CD4-positive, alpha-beta T cell treated with Interleukin-17A for 4 hours (primary cell): ENCODE measurements around the gene PTX4.

Experiments used
- DNase-seq: peaks from one replicate; pipeline ENCODE4 v3.0.0-alpha.2; 2020; ENCODE audit warnings: mixed read lengths

The PTX4 gene

GRCh38 chr16:1523581-1524245 is 35.0 kb upstream of the PTX4 start:
- DNase-seq, result no peak

DNA sequence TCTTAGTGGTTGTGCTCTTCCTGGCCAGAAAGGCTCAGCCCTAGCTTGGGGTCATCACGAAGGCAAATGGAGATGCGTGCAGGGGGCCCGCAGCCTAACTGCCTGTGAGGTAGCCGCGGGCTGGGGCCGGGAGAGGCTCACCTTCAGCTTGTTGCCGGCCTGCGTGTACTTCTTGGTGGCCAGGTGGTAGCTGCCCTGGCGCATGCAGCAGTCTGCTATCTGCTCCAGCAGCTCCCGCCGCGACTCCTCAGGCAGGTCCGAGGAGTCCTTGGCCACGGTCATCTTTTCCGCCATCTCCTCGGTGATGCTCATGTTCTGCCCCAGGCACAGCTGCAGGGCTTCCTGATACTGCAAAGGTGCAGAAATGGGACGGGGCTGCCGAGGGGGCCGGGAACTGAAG is 31.7 kb upstream of the PTX4 start:
- no peak for DNase-seq

GRCh38 chr16:1519831-1520230 is 31.1 kb upstream of the PTX4 start:
- no peak for DNase-seq

DNA sequence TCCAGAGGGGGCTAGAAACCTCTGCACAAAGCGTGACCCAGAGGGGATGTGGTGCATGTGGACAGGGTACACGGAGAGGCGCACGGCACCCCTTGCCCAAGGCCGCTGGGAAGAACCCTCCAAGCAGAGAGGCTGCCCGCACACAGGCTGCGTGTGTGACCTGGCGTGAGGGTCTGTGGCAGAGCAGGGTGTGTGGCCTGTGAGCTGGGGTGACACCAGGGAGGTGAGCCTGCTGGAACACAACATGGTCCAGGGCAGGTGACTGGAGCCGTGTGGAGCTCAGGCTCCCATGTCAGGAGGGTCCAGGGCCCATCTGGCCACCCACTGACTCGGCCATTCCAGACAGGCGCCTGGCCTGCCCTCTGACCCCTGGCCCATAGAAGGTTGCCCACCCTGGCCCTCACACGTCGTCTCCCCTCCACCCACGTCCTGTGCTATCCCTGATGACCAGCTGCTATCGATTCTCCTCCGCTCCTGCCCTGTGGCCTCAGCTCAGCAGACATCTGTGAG is 29.9 kb upstream of the PTX4 start:
- no peak for DNase-seq

DNA sequence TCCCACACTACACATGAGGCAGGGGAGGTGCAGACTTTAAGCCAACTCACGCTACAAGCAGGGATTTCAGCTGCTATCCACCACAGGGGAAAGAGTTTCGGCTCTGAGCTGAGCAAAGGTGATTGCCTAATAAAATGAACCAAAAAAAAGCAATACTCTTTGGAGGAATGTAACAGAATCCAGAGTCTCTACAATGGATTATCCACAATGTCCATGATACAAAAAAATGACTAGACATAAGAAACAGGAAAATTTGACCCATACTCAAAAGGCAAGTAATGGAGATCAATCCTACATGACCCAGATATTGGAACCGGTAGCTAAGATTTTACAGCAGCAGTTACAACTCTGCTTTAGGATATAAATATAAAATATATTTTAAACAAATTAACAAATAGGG is 25.8 kb upstream of the PTX4 start:
- no peak for DNase-seq

GRCh38 chr16:1512774-1513173 is 24.0 kb upstream of the PTX4 start:
- no peak for DNase-seq

GRCh38 chr16:1511662-1512569 is 23.2 kb upstream of the PTX4 start:
- DNase-seq, result no peak

DNA sequence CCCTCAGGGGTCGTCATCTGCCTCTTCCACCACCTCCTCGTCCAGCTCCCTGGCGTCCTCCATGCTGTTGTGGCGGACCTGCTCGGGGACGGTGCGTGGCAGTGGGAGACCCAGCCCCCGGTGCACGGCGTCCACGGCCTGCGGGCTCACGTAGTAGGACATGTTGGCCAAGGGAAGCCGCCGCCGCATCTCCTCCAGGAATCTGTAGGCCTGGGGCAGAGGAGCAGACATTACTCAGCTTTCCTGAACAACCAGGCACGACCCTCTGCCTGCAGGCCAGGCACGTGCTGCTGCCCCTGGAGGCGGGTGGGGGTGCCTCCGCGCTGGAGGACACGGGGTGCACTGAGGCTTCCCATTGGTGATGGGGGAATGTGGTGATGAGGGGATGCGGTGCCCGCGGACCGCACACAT is 22.2 kb upstream of the PTX4 start:
- DNase-seq, result no peak

DNA sequence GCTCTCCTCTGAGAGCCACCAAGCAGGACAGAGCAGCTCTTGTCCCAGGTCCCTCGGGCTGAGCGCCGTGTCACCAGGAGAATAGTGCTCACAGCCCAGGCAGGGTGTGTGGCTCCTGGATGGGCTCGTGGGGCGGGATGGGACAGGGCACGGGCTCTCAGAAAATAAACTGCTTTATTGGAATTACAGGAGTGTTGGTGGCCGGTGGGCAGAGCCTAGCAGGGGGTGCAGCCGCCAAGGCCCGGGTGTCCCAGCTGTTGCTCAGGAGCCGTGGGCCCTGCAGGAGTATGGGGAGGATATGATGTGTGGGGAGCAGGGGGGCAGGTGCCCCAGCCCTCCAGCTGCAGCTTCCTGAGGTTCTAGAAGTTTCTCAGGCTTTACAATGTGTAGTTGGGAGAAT is 21.5 kb upstream of the PTX4 start:
- DNase-seq, result no peak

DNA sequence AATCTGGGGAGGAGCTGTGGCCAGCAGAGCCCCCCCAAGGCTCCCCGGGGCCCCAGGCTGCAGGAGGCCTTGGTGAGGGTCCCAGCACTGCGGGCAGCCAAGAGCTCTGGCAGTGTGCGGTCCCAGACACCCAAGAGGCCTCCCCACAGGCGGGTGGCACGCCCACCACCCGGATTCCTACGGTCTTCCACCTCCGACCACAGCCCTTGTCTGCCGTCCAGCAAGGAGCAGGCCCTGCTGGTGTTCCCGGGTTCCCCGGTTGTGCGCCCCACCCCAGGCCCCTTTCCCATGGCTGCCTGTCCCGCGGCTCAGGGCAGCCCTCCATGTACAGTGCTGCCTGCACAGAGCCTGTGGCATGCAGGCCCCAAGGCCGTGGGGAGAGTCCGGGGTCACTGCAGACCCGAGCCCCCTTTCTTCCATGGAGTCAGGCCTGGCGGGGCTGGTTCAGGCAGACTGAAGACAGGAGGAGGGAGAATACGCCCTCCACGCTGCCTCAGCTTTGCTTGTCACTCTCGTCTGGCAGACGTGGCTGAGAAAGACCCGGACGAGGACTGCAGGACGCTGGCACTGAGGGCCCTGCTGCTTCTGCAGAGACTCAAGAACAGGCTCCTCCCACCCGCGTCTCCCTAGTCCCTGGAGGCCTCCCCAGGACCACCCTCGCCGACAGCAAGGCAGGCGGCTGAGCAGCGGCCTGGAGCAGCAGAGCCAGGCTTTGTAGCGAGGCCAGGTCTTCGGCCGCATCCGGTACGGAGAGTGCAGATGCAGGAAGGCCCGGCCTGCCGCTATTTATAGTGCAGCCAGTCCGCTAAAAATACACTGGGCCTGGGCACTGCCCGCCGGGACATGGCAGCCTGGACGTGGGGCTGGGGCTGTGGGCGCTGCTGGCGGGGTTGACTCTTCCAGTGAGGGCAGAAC is 20.8 kb upstream of the PTX4 start:
- no peak for DNase-seq

DNA sequence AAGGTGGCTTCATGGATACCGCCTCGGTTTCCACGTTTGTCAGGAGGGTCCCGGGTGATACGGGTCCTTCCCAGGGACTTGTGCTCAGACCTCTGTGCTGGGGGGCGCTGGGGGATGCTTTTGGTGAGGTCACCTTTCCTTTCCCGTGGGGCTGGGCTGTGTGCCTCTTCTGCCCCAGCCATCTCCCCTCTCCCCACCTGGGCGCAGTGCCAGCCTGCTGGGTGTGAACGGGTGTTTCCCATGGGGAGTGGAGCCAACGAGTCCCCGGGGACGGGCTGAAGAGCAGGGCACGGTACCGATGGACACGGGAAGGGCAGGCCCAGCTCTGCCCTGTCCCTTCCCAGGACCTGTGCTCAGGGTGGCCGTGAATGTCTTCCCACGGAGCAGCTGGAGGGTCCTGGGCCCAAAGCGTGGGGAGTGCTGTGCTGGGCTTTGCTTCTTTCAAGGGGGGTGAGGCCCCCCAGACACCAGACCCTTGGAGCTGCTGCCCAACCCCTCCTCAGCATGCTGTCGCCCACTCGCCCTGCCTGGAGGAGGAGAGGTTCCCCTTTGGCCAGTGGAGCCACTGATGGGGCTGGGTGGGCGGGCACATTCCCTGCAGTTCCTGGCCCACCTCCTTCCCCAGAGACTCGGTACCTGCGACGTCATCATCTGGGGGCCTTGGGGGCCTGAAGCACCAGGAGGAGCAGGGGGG is 19.9 kb upstream of the PTX4 start:
- DNase-seq, result no peak

DNA sequence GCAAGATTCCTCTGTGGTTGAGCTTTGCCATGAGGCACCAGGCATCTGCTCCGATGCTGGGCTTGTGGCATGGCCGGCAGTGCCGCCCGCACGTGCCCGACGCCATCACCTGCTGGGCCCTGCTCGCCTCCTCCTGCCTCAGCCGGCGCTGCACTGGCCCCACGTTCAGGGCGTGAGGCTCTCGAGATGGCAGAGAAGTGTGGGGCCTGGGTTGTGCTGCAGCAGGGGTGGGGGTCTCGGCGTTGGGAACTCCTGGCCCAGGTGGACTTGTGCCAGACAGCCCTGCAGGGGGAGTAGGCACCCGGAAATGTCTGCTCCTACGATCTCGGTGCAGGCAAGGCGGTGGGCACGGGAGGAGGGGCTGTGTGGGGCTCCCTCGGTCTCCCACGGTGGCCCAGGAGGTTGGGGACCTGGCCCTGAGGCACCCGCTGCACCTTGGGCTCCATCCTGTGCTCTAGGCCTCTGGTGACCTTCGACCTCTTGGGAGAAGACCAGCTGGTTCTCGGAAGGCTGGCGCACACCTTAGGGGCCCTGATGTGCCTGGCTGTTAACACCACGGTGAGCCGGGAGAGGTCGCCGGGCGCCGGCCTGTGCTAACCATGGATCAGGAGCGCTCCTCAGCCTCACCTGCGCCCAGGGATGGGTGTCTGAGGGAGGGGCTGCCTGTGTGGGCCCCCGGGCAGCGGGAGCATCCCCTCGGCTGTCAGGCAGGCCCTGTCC is 17.9 kb upstream of the PTX4 start:
- DNase-seq, result no peak

GRCh38 chr16:1505912-1506311 is 17.2 kb upstream of the PTX4 start:
- no peak for DNase-seq

DNA sequence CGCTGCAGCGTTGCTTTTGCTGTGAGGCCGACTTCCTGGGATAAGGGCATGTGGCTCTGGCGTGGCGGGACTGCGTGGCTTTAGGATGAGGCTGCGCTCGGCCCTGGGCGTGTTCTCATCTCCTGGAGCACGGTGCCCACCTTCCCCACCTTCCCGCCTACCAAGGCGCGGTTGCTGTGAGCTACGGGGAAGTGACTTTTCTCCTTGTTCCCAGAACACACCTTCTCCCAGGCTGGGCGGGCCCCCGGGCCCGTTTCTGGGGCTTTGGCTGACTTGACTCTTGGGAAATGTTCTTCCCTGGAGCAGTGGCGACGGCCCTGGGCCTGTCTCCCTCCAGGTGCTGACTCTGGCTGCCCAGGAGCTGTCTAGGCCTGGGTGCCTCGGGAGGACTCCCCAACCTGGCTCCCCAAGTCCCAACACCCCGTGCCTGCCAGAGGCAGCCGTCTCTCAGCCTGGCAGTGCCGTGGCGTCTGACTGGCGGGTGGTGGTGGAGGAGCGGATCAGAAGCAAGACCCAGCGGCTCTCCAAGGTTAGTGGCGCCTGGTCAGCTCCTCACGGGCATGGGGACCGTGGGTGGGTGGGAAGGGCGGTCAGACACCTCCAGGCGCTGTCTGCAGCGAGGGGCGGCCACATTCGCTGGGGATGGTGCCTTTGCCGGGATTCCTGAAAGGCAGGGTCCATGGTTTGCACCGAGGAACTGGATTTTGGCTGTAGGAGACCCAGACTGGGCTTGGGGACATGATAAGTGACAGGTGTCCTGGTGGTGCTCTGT is 16.5 kb upstream of the PTX4 start:
- no peak for DNase-seq

DNA sequence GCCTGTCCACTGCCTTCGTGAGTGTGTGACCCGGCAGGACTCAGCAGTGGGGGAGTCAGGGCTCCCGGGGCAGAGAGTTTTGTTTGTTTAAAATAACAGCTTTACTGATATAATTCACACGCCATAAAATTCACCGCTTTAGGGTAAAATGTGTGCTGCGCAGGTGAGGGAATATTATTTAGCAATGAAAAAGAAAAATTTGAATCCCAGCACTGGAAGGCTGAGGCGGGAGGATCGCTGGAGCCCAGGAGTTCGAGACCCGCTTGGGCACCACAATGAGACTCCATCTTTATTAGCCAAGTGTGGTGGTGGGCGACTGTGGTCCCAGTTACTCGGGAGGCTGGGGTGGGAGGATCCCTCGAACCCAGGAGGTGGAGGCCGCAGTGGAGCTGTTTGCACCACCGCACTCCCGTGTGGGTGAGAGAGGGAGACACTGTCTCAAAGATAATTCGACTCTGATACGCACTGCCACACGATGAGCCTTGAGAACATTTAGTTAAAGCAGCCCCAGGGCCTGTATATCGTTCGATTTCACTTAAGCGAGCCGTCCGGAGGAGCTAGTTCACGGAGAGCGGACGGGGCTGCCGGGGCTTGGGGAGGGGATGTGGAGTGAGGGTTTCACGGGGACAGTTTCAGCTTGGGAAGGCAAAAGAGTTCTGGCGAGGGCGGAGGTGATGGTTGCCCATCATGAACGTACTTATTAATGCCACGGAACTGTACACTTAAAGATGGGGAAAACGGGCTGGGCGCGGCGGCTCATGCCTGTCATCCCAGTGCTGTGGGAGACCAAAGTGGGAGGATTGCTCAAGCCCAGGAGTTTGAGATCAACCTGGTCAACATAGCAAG is 14.6 kb upstream of the PTX4 start:
- DNase-seq, result no peak

- no peak for DNase-seq
Measured at GRCh38 chr16:1502092-1503004, 13.6 kb upstream of the PTX4 start.

DNA sequence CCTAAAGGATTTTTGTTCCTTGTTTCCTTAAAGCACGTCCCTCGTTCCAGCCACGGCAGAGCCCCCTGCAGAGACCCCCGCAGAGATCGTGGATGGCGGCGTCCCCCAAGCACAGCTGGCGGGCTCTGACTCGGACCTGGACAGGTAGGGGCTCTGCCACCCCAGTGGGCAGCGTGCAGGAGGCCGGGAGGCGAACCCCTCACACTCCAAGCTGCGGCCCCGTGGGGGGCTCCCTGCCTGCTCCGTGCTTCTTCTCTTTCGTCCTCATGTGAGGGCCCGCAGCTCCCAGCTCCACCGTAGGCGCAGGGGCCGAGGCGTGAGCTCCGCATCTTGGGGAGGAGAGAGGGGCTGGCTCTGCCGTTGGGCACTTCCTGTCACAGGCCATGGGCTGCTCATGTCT is 12.9 kb upstream of the PTX4 start:
- DNase-seq, result no peak

DNA sequence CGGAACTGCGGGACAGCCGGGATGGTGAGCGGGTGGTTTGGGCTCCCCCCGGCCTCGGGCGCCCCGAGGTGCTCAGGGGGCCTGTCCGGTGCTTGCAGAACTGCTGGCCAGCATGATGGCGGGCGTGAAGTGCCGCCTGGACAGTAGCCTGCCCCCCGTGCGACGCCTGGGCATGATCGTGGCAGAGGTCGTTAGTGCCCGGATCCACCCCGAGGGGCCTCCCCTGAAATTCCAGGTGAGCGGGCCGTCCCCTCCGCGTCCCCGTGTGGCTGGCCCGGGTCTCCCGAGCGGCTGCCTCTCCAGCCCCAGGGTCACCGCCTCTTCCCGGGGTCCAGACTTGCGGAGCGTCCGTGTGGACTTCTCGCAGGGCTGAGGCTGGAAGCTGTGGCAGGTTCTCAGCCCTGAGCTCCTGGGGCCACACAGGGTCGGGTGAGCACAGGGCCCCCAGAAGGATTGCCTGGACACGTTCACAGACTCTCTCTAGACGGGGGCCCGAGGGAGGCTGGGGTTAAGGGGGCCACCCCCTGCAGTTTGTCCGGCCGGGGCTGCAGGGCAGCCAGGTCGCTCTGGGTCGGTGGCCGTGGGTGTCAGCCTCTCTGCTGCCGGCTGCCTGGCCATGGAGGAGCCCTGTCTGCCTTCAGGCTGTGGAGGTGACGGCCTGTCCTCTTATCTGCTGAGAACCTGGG is 11.9 kb upstream of the PTX4 start:
- DNase-seq, result no peak
